HCT116 (cell line): ENCODE measurements around the gene BRMS1. TPM values are rescaled to one million over a fixed set of nuclear protein-coding genes. Genes with fewer than 3 reads are reported as not detected.

ENCODE experiments used
- ATAC-seq: fragments of 200-7000 bp; cut with Tn5 transposase; 2 replicates; pipeline ENCODE4 v1.9.1; 2020; ENCODE audit warnings: mild to moderate bottlenecking, moderate library complexity
- BruUV-seq: library from RNA; stranded (reverse); fragments of 400-500 nt; replicated peaks from 2 replicates; lab custom pipeline; 2021; lab: Mats Ljungman, UMichigan
- CTCF ChIA-PET: fragments of 300-600 bp; sonication (Branson Sonifier 250); formaldehyde crosslinking; loops from one replicate; lab custom pipeline; 2021; ENCODE audit warnings: antibody characterized with exemption; lab: Charles Lee
- POLR2A ChIA-PET: fragments of 300-600, 350-600 bp; sonication (Branson Sonifier 250); formaldehyde crosslinking; loops from one replicate; lab custom pipeline; 2021; ENCODE audit warnings: antibody characterized with exemption; lab: Charles Lee
- RAD21 ChIA-PET, 2 experiments: fragments of 300-600 bp; sonication (Branson Sonifier 250); formaldehyde crosslinking; loops; one replicate each; lab custom pipeline; 2023; ENCODE audit warnings: low total read pairs in 2 of 2; ENCODE audit not compliant: uncharacterized antibody in 2 of 2, unreplicated experiment in 2 of 2, low non-redundant PET in 1 of 2; lab: Charles Lee
- DNase-seq: peaks from one replicate; pipeline ENCODE4 v3.0.0-alpha.2; 2010; ENCODE audit warnings: low read depth, low spot score
- H2AFZ ChIP-seq: fragments of 200-600 bp; shearing (Covaris generic), sonication (generic); 2 replicates; pipeline ENCODE4 v1.6.1; 2017; ENCODE audit warnings: low read depth, mixed run types, mixed read lengths, antibody characterized with exemption, low read length; ENCODE audit not compliant: poor library complexity, severe bottlenecking
- H3K27ac ChIP-seq: 2 replicates; pipeline ENCODE4 v1.5.1; 2012; ENCODE audit warnings: low read depth, low read length
- H3K27me3 ChIP-seq: fragments of 200-600 bp; sonication (generic); 2 replicates; pipeline ENCODE4 v1.6.1; 2016; ENCODE audit warnings: mixed run types, low read length, mixed read lengths; ENCODE audit not compliant: insufficient read depth
- H3K36me3 ChIP-seq, 2 experiments: fragments of 200-500 bp in 1 of 2; fragments of 200-600 bp in 1 of 2; sonication (Bioruptor generic) in 1 of 2; sonication (generic) in 1 of 2; 2 replicates each; pipeline versions ENCODE4 v1.5.1 to v1.6.1; 2014 to 2016; ENCODE audit warnings: low read length in 2 of 2, inconsistent platforms in 1 of 2, mixed read lengths in 1 of 2, mixed run types in 1 of 2; ENCODE audit not compliant: insufficient read depth in 2 of 2, control insufficient read depth in 1 of 2
- H3K4me1 ChIP-seq, 2 experiments: fragments of 200-600 bp in 1 of 2; sonication (generic) in 1 of 2; 2 replicates each; pipeline versions ENCODE4 v1.5.1 to v1.6.1; 2012 to 2017; ENCODE audit warnings: low read length in 2 of 2, inconsistent platforms in 1 of 2, mild to moderate bottlenecking in 1 of 2, mixed read lengths in 1 of 2, mixed run types in 1 of 2, moderate library complexity in 1 of 2; ENCODE audit not compliant: insufficient read depth in 2 of 2, control insufficient read depth in 1 of 2
- H3K4me2 ChIP-seq: fragments of 200-600 bp; sonication (generic); 2 replicates; pipeline ENCODE4 v1.6.1; 2017; ENCODE audit warnings: mixed run types, low read length, mixed read lengths
- H3K4me3 ChIP-seq, 2 experiments: fragments of 200-600 bp in 1 of 2; sonication (generic) in 1 of 2; replicated peaks in 1 of 2; 2 replicates each; pipeline ENCODE4 v1.5.1; 2011 to 2016; ENCODE audit warnings: low read length in 2 of 2, control low read depth in 1 of 2, low read depth in 1 of 2, mild to moderate bottlenecking in 1 of 2, mixed read lengths in 1 of 2, mixed run types in 1 of 2
- H3K79me2 ChIP-seq: fragments of 200-600 bp; sonication (generic); 2 replicates; pipeline ENCODE4 v1.6.1; 2017; ENCODE audit warnings: mild to moderate bottlenecking, mixed run types, low read length, moderate library complexity, mixed read lengths; ENCODE audit not compliant: insufficient read depth
- H3K9ac ChIP-seq: fragments of 200-600 bp; sonication (generic); 2 replicates; pipeline ENCODE4 v1.6.1; 2016; ENCODE audit warnings: low read length, mixed read lengths
- H3K9me2 ChIP-seq: fragments of 200-600 bp; sonication (generic), shearing (Covaris generic); 2 replicates; pipeline ENCODE4 v1.6.1; 2017; ENCODE audit warnings: mixed run types, mild to moderate bottlenecking, moderate library complexity; ENCODE audit not compliant: insufficient read depth
- H3K9me3 ChIP-seq, 2 experiments: fragments of 200-500 bp in 1 of 2; fragments of 200-600 bp in 1 of 2; sonication (Bioruptor generic) in 1 of 2; sonication (generic) in 1 of 2; 2 replicates each; pipeline ENCODE4 v1.6.1; 2014 to 2017; ENCODE audit warnings: low read length in 2 of 2, mixed read lengths in 2 of 2, inconsistent platforms in 1 of 2, low read depth in 1 of 2, mild to moderate bottlenecking in 1 of 2, mixed run types in 1 of 2, moderate library complexity in 1 of 2; ENCODE audit not compliant: control insufficient read depth in 1 of 2, insufficient read depth in 1 of 2
- H4K20me1 ChIP-seq: fragments of 200-600 bp; sonication (generic), shearing (Covaris generic); 2 replicates; pipeline ENCODE4 v1.6.1; 2017; ENCODE audit warnings: mixed run types, mild to moderate bottlenecking, moderate library complexity; ENCODE audit not compliant: insufficient read depth
- CBX3 ChIP-seq: IDR thresholded peaks from 2 replicates; pipeline ENCODE4 v1.6.1; 2012; ENCODE audit warnings: low read depth
- JUND ChIP-seq: IDR thresholded peaks from 2 replicates; pipeline ENCODE4 v1.6.1; 2012
- POLR2AphosphoS5 ChIP-seq: IDR thresholded peaks from 2 replicates; pipeline ENCODE4 v1.6.1; 2011; ENCODE audit warnings: mild to moderate bottlenecking, low read depth, low read length, moderate library complexity
- SIN3A ChIP-seq: IDR thresholded peaks from 2 replicates; pipeline ENCODE4 v1.6.1; 2012; ENCODE audit warnings: low read depth
- YY1 ChIP-seq: IDR thresholded peaks from 2 replicates; pipeline ENCODE4 v1.6.1; 2011; ENCODE audit warnings: low read length, low read depth, moderate library complexity, mild to moderate bottlenecking; ENCODE audit not compliant: insufficient replicate concordance; ENCODE audit errors: extremely low read depth
- ZFX ChIP-seq: fragments of 450-650 bp; IDR thresholded peaks from 2 replicates; pipeline ENCODE4 v1.6.1; 2017
- intact Hi-C: fragments of 100-400 bp; cut with micrococcal nuclease; formaldehyde crosslinking; loops from 2 replicates; pipeline ENCODE4 v1.10.0; 2022
- total RNA-seq: library from RNA; stranded (reverse); gene quantifications from one replicate; pipeline ENCODE4 v1.2.1, GENCODE V29; 2021; ENCODE audit not compliant: unreplicated experiment

The BRMS1 gene
- total RNA-seq, 1 experiment from 2014 or later = 42.1 TPM

DNA sequence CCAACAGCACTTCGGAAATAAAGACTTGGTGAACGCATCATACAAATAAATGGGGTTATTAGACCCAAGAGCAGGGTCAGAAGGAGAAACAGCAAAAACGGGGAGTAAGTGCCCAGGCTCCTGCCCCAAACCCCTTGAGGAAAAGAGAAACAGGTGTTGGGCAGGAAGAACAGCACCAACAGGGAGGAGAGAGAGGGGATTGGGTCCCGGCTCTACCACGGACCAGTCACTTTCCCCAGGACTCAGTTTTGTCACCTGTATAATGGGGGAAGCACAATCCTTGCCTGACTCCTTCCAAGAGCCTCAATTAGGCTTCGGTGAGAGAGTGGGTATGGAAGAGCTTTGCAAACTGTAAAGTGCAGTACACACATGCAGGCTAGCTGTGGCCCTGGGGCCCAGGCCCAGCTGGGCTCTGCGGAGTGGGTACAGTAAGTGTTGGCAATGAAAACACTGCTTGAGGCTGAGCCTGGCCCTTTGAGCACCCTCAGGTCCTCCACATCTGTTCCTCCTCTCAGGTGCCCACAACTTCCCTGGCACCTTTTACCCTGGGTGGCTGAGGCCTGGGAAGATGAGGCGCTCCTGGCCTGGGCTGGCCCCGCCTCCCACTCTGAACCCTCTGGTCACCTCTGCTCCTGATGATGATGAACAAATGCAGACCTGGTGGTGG, 17.7 kb upstream of the BRMS1 start:
- no peak overlapping the region for H3K4me2 ChIP-seq
- ATAC-seq (no peak), DNase-seq (no peak)
- no peaks in the 10 kb centered on the region for H4K20me1 ChIP-seq
- TF ChIP-seq JUND = no peak
- no peak for TF ChIP-seq SIN3A
- TF ChIP-seq POLR2AphosphoS5 = peak; percentile 44
- no peak for TF ChIP-seq CBX3
- no peaks in the 10 kb centered on the region for H3K9me3 ChIP-seq
- intact Hi-C loops = no loop called here
- H3K4me3 ChIP-seq = no peak overlapping the region
- no peak overlapping the region for H3K27ac ChIP-seq
- H3K36me3 ChIP-seq = peaks cover 18 to 31% of the 10 kb centered on the region in 2 experiments; a peak in 3 of 4 replicates
- no peak overlapping the region for H2AFZ ChIP-seq
- no TSS peak for BruUV-seq
- H3K79me2 ChIP-seq = peaks cover 3% of the 10 kb centered on the region; the same call in 1 of the 2 replicates
- no peak overlapping the region for H3K9ac ChIP-seq
- H3K4me1 ChIP-seq = peaks cover 0 to 7% of the 10 kb centered on the region in 2 experiments; a peak in 1 of 4 replicates
- CTCF ChIA-PET = interaction anchor here (0.8 to 2.8 kb wide), 6 partner anchors 9 to 59 kb away, joined by 3 to 23 read pairs (median 8); partner anchors contain the start of gene SLC29A2
- POLR2A ChIA-PET = no interaction called here
- no peaks in the 10 kb centered on the region for H3K27me3 ChIP-seq
- RAD21 ChIA-PET = no interaction called here
- H3K9me2 ChIP-seq = no peaks in the 10 kb centered on the region

DNA sequence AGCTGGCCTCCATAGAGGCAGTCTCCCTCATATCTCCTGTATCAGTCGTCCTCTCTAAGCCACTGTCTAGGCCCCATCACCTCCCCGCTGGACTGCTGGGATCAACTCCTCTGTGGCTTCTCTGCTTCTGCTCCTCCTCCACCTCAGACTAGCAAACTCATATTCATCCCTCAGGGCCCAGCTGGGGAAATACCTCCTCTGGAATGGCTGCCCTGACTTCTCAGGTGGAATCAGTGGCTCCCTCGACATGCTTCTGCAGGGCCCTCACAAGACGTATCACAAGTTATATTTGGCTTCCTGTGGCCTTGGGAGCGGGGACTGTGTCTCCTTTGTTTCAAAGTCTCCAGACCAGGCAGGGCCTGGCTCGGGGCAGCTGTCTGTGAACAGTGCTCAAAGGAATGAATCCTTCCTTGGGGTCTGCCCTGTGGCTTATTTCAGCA, 16.6 kb upstream of the BRMS1 start:
- RAD21 ChIA-PET = no interaction called here
- CTCF ChIA-PET = interaction anchor here (0.6 kb wide), 1 partner anchor 11 kb away, joined by 3 read pairs; no protein-coding TSS in a partner anchor
- DNase-seq (no peak), ATAC-seq (no peak)
- no peak overlapping the region for H3K4me3 ChIP-seq
- no peaks in the 10 kb centered on the region for H3K9me3 ChIP-seq
- POLR2A ChIA-PET = no interaction called here
- H3K9me2 ChIP-seq = no peaks in the 10 kb centered on the region
- peak; percentile 56 for TF ChIP-seq SIN3A
- TF ChIP-seq POLR2AphosphoS5 = 0 out of 2 replicates have a peak, but pooled peaks have one; percentile 38
- TF ChIP-seq YY1 = no peak
- TF ChIP-seq ZFX = no peak
- no peak overlapping the region for H2AFZ ChIP-seq
- H4K20me1 ChIP-seq = no peaks in the 10 kb centered on the region
- no peaks in the 10 kb centered on the region for H3K79me2 ChIP-seq
- peaks cover 0 to 7% of the 10 kb centered on the region in 2 experiments; a peak in 1 of 4 replicates for H3K4me1 ChIP-seq
- no peak overlapping the region for H3K27ac ChIP-seq
- peaks cover 11 to 20% of the 10 kb centered on the region in 2 experiments; a peak in 3 of 4 replicates for H3K36me3 ChIP-seq
- intact Hi-C loops = no loop called here
- BruUV-seq = no TSS peak
- H3K27me3 ChIP-seq = no peaks in the 10 kb centered on the region
- no peak overlapping the region for H3K9ac ChIP-seq
- H3K4me2 ChIP-seq = no peak overlapping the region
